KBM-7 (cell line): ENCODE results near the gene VSX1.

Experiments
- DNase-seq: peaks from one replicate; pipeline ENCODE4 v3.0.0-alpha.2; 2015
- in situ Hi-C: fragments of 300-500 bp; cut with MboI; formaldehyde crosslinking; loops from 2 replicates; pipeline ENCODE4 v1.14.3; 2020; ENCODE audit warnings: low sequenced_read_pairs, low pct_unique_long_range_greater_than_20kb, mixed read lengths

VSX1 gene

GRCh38 chr20:25071734-25072133 is 10.2 kb downstream of the VSX1 start:
- in situ Hi-C loops: no loop called here
- no peak for DNase-seq

- in situ Hi-C loops: no loop called here
- no peak for DNase-seq
Measured at GRCh38 chr20:25070821-25071473, 11.0 kb downstream of the VSX1 start.

GRCh38 chr20:25067102-25067987 is 14.6 kb downstream of the VSX1 start:
- no peak for DNase-seq
- in situ Hi-C loops: loop anchor here (10.0 kb wide), 1 partner anchor 73 kb away; the partner anchor contains the start of gene APMAP

- in situ Hi-C loops: loop anchor here (10.0 kb wide), 1 partner anchor 72 kb away; the partner anchor contains the start of gene APMAP
- DNase-seq: no peak
Measured at GRCh38 chr20:25066386-25066785, 15.6 kb downstream of the VSX1 start.

- in situ Hi-C loops: loop anchor here (10.0 kb wide), 1 partner anchor 71 kb away; the partner anchor contains the start of gene APMAP
Measured at GRCh38 chr20:25065625-25066338, 16.2 kb downstream of the VSX1 start.

GRCh38 chr20:25065072-25065624 is 16.8 kb downstream of the VSX1 start:
- in situ Hi-C loops: loop anchor here (10.0 kb wide), 1 partner anchor 70 kb away; the partner anchor contains the start of gene APMAP
- DNase-seq: no peak

More at GRCh38 chr20:25065625-25066338, 16.2 kb downstream of the VSX1 start:
- peak; percentile 89 for DNase-seq

- DNase-seq: no peak
- in situ Hi-C loops: loop anchor here (10.0 kb wide), 1 partner anchor 70 kb away; the partner anchor contains the start of gene APMAP
Measured at GRCh38 chr20:25064561-25065071, 17.3 kb downstream of the VSX1 start.

GRCh38 chr20:25063981-25064380 is 18.0 kb downstream of the VSX1 start:
- no peak for DNase-seq
- in situ Hi-C loops: loop anchor here (10.0 kb wide), 1 partner anchor 69 kb away; the partner anchor contains the start of gene APMAP

- in situ Hi-C loops: loop anchor here (10.0 kb wide), 1 partner anchor 69 kb away; the partner anchor contains the start of gene APMAP
- DNase-seq: no peak
Measured at GRCh38 chr20:25063546-25063945, 18.4 kb downstream of the VSX1 start.

- DNase-seq: no peak
- in situ Hi-C loops: loop anchor here (10.0 kb wide), 1 partner anchor 68 kb away; the partner anchor contains the start of gene APMAP
Measured at GRCh38 chr20:25062841-25063240, 19.1 kb downstream of the VSX1 start.

GRCh38 chr20:25061821-25062530 is 20.0 kb downstream of the VSX1 start:
- DNase-seq: no peak
- in situ Hi-C loops: loop anchor here (10.0 kb wide), 1 partner anchor 67 kb away; the partner anchor contains the start of gene APMAP

GRCh38 chr20:25061103-25061799 is 20.7 kb downstream of the VSX1 start:
- in situ Hi-C loops: loop anchor here (10.0 kb wide), 1 partner anchor 66 kb away; the partner anchor contains the start of gene APMAP
- no peak for DNase-seq

- no peak for DNase-seq
- in situ Hi-C loops: loop anchor here (10.0 kb wide), 1 partner anchor 65 kb away; the partner anchor contains the start of gene APMAP
Measured at GRCh38 chr20:25059866-25060465, 22.0 kb downstream of the VSX1 start.

- DNase-seq: peak; percentile 41
- in situ Hi-C loops: no loop called here
Measured at GRCh38 chr20:25058847-25059810, 22.8 kb downstream of the VSX1 start.

GRCh38 chr20:25058051-25058846 is 23.7 kb downstream of the VSX1 start, which contains the start of gene ACSS1:
TSS of gene ACSS1 (minus strand) at chr20:25058139. CDS start at chr20:25058102, 37 bp downstream.
- DNase-seq: peak; percentile 76
- in situ Hi-C loops: no loop called here
